ENCODE measurements around the gene ZNF385A. TPM values are rescaled to one million over a fixed set of nuclear protein-coding genes. Genes with fewer than 3 reads are reported as not detected.
A peak's percentile ranks its signal among the peaks of the same experiment; 100 is the strongest.

ZNF385A gene
- total and polyA plus RNA-seq, 9 of the 15 experiments (the other 6 are each of a cell fraction or from before 2014, with no cell fraction given), result 1.0 to 111 (median 7.7) TPM

GRCh38 chr12:54324617-54325441 lies 59.7 kb downstream of the ZNF385A start, which contains the start of gene COPZ1 (continued):
- TF ChIP-seq, protein P1, sequence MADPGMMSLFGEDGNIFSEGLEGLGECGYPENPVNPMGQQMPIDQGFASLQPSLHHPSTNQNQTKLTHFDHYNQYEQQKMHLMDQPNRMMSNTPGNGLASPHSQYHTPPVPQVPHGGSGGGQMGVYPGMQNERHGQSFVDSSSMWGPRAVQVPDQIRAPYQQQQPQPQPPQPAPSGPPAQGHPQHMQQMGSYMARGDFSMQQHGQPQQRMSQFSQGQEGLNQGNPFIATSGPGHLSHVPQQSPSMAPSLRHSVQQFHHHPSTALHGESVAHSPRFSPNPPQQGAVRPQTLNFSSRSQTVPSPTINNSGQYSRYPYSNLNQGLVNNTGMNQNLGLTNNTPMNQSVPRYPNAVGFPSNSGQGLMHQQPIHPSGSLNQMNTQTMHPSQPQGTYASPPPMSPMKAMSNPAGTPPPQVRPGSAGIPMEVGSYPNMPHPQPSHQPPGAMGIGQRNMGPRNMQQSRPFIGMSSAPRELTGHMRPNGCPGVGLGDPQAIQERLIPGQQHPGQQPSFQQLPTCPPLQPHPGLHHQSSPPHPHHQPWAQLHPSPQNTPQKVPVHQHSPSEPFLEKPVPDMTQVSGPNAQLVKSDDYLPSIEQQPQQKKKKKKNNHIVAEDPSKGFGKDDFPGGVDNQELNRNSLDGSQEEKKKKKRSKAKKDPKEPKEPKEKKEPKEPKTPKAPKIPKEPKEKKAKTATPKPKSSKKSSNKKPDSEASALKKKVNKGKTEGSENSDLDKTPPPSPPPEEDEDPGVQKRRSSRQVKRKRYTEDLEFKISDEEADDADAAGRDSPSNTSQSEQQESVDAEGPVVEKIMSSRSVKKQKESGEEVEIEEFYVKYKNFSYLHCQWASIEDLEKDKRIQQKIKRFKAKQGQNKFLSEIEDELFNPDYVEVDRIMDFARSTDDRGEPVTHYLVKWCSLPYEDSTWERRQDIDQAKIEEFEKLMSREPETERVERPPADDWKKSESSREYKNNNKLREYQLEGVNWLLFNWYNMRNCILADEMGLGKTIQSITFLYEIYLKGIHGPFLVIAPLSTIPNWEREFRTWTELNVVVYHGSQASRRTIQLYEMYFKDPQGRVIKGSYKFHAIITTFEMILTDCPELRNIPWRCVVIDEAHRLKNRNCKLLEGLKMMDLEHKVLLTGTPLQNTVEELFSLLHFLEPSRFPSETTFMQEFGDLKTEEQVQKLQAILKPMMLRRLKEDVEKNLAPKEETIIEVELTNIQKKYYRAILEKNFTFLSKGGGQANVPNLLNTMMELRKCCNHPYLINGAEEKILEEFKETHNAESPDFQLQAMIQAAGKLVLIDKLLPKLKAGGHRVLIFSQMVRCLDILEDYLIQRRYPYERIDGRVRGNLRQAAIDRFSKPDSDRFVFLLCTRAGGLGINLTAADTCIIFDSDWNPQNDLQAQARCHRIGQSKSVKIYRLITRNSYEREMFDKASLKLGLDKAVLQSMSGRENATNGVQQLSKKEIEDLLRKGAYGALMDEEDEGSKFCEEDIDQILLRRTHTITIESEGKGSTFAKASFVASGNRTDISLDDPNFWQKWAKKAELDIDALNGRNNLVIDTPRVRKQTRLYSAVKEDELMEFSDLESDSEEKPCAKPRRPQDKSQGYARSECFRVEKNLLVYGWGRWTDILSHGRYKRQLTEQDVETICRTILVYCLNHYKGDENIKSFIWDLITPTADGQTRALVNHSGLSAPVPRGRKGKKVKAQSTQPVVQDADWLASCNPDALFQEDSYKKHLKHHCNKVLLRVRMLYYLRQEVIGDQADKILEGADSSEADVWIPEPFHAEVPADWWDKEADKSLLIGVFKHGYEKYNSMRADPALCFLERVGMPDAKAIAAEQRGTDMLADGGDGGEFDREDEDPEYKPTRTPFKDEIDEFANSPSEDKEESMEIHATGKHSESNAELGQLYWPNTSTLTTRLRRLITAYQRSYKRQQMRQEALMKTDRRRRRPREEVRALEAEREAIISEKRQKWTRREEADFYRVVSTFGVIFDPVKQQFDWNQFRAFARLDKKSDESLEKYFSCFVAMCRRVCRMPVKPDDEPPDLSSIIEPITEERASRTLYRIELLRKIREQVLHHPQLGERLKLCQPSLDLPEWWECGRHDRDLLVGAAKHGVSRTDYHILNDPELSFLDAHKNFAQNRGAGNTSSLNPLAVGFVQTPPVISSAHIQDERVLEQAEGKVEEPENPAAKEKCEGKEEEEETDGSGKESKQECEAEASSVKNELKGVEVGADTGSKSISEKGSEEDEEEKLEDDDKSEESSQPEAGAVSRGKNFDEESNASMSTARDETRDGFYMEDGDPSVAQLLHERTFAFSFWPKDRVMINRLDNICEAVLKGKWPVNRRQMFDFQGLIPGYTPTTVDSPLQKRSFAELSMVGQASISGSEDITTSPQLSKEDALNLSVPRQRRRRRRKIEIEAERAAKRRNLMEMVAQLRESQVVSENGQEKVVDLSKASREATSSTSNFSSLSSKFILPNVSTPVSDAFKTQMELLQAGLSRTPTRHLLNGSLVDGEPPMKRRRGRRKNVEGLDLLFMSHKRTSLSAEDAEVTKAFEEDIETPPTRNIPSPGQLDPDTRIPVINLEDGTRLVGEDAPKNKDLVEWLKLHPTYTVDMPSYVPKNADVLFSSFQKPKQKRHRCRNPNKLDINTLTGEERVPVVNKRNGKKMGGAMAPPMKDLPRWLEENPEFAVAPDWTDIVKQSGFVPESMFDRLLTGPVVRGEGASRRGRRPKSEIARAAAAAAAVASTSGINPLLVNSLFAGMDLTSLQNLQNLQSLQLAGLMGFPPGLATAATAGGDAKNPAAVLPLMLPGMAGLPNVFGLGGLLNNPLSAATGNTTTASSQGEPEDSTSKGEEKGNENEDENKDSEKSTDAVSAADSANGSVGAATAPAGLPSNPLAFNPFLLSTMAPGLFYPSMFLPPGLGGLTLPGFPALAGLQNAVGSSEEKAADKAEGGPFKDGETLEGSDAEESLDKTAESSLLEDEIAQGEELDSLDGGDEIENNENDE (IDR thresholded peaks at IDR 0.05; ENCODE audit: low read depth, low read length), result no peak
- TF ChIP-seq FOXJ2 (tag; IDR thresholded peaks at IDR 0.05) (0 out of 2 replicates have a peak, but pooled peaks have one; percentile 38), ZNF609 (CRISPR knock-in tag; IDR thresholded peaks at IDR 0.05; ENCODE audit: borderline replicate concordance) (0 out of 2 replicates have a peak, but pooled peaks have one; percentile 58), CHD4 (IDR thresholded peaks at IDR 0.05; ENCODE audit: insufficient read depth, insufficient replicate concordance, low read depth, low read length, poor library complexity, severe bottlenecking) (no peak), PHF8 (IDR thresholded peaks at IDR 0.05; ENCODE audit: borderline replicate concordance, low read length) (peak; percentile 95), FOXM1 (IDR thresholded peaks at IDR 0.05; ENCODE audit: low read depth) (peak; percentile 47), FOXM1 (CRISPR knock-in tag; IDR thresholded peaks at IDR 0.05; ENCODE audit: low read depth) (no peak)
- TF ChIP-seq, protein P2, sequence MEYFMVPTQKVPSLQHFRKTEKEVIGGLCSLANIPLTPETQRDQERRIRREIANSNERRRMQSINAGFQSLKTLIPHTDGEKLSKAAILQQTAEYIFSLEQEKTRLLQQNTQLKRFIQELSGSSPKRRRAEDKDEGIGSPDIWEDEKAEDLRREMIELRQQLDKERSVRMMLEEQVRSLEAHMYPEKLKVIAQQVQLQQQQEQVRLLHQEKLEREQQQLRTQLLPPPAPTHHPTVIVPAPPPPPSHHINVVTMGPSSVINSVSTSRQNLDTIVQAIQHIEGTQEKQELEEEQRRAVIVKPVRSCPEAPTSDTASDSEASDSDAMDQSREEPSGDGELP (CRISPR knock-in tag; IDR thresholded peaks at IDR 0.05; ENCODE audit: borderline replicate concordance), result peak; percentile 99
